ENCODE measurements around the gene CCSER1. TPM values are rescaled to one million over a fixed set of nuclear protein-coding genes. Genes with fewer than 3 reads are reported as not detected.

CCSER1 gene
- total and polyA plus RNA-seq, 10 donors = 1.3 to 30.4 (median 20.4) TPM

DNA sequence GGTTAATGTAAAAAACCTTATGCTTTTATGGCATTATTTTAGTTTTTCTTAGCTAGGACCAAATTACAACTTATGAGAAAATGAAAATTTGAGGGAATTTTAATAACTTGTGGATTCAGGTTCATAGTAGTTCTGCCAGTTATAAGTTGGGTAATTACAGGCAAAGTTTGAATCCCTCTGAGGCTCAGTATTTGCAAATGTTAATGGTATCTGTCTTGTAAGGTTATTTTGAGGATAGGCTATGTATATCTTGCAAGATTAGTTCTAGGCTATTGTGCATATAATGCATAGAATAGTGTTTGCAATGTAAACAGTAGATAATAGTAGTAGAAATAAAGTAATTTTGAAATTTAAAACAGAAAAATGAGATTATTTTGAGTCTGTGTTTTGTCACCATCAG lies 44.7 kb upstream of the CCSER1 start:
- H3K27ac ChIP-seq = no peak overlapping the region
- intact Hi-C loops (cut with DNase I; ENCODE audit: low total_unique reads) = no loop called here
- no peak for DNase-seq
- no peaks in the 10 kb centered on the region for H3K36me3 ChIP-seq
- no peaks in the 10 kb centered on the region for H3K9me3 ChIP-seq
- H3K4me1 ChIP-seq = no peaks in the 10 kb centered on the region
- no peak for TF ChIP-seq POLR2AphosphoS5 (IDR thresholded peaks at IDR 0.05)
- no peak for TF ChIP-seq POLR2A (IDR thresholded peaks at IDR 0.05)
- TF ChIP-seq, protein P1, sequence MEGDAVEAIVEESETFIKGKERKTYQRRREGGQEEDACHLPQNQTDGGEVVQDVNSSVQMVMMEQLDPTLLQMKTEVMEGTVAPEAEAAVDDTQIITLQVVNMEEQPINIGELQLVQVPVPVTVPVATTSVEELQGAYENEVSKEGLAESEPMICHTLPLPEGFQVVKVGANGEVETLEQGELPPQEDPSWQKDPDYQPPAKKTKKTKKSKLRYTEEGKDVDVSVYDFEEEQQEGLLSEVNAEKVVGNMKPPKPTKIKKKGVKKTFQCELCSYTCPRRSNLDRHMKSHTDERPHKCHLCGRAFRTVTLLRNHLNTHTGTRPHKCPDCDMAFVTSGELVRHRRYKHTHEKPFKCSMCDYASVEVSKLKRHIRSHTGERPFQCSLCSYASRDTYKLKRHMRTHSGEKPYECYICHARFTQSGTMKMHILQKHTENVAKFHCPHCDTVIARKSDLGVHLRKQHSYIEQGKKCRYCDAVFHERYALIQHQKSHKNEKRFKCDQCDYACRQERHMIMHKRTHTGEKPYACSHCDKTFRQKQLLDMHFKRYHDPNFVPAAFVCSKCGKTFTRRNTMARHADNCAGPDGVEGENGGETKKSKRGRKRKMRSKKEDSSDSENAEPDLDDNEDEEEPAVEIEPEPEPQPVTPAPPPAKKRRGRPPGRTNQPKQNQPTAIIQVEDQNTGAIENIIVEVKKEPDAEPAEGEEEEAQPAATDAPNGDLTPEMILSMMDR (IDR thresholded peaks at IDR 0.05 in 8 of 11, conservative IDR thresholded peaks at IDR 0.05 in 3 of 11) = no peak
- no peaks in the 10 kb centered on the region for H3K27me3 ChIP-seq (replicated peaks in 1 of 7)
- no peak overlapping the region for H3K4me3 ChIP-seq

DNA sequence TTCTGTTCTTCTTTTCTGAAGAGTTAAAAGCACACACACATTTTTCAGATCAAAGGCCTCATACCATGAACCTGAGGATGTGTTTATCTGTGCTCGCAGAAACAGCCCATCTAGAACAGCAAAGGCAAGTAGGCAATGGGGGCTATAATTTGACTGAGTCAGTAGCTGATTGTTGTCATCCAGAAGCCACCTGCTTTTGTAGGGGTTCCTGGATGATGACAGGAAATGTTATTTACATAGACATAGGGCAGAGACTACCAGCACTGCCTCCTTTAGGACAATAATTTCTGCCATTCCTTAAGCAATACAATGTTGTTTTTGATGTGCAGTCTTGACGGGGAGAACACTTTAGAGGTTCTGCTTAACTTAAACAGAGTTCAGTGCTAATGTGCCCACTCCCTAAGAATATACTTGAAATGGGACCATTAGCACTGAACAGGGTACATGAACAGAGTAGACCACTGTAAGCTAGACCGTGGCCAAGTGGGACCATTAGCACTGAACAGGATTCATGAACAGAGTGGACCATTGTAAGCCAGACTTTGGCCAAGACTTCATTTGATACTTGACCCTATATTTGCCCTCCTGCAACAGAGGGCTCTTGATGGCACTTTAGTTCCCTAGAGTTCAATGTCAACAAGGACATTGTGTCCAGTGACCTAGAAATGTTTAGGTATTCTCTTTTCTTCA lies 42.8 kb upstream of the CCSER1 start:
- no peak overlapping the region for H3K27ac ChIP-seq
- intact Hi-C loops (cut with DNase I; ENCODE audit: low total_unique reads) = no loop called here
- H3K4me3 ChIP-seq = no peak overlapping the region
- DNase-seq = no peak
- TF ChIP-seq, protein P1 (IDR thresholded peaks at IDR 0.05 in 8 of 11, conservative IDR thresholded peaks at IDR 0.05 in 3 of 11) = no peak
- TF ChIP-seq POLR2A (IDR thresholded peaks at IDR 0.05) (no peak), POLR2AphosphoS5 (IDR thresholded peaks at IDR 0.05) (no peak)
- H3K36me3 ChIP-seq = no peaks in the 10 kb centered on the region
- no peaks in the 10 kb centered on the region for H3K4me1 ChIP-seq
- no peaks in the 10 kb centered on the region for H3K9me3 ChIP-seq
- H3K27me3 ChIP-seq (replicated peaks in 1 of 7) = no peaks in the 10 kb centered on the region
- WGBS, 5 donors = 85 to 95% (median 89%) methylated on average over 3 of the region's 3 CpGs

GRCh38 chr4:90084967-90085295 lies 42.3 kb upstream of the CCSER1 start:
- no peaks in the 10 kb centered on the region for H3K4me1 ChIP-seq
- H3K36me3 ChIP-seq = no peaks in the 10 kb centered on the region
- no peak overlapping the region for H3K4me3 ChIP-seq
- no peaks in the 10 kb centered on the region for H3K9me3 ChIP-seq
- H3K27me3 ChIP-seq (replicated peaks in 1 of 7) = no peaks in the 10 kb centered on the region
- intact Hi-C loops (cut with DNase I; ENCODE audit: low total_unique reads) = no loop called here
- no peak overlapping the region for H3K27ac ChIP-seq
- no peak for DNase-seq
- TF ChIP-seq POLR2AphosphoS5 (IDR thresholded peaks at IDR 0.05) (no peak), POLR2A (IDR thresholded peaks at IDR 0.05) (no peak)
- TF ChIP-seq, protein P1 (IDR thresholded peaks at IDR 0.05 in 8 of 11, conservative IDR thresholded peaks at IDR 0.05 in 3 of 11) = no peak
- WGBS, 5 donors = 75 to 94% (median 79%) methylated on average over 5 of the region's 5 CpGs

DNA sequence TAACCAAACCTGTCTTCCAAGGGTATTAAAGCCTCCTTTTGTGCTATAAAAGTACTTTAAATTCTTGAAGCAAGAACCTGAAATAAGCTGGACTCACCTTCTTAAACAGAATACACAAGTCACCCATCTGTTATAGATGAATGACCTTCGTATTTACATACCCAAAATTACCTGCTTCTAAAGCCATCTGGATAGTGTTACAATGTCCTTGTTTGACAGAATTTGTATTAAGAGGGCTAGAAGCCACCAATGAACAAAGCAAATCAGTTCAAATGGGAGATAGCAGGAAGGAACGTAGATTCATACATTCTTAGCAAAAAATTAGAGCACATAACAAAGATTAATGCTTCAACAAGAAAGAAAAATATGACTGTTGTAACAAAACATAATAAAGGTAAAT lies 33.7 kb upstream of the CCSER1 start:
- Histone ChIP-seq H3K27me3 (replicated peaks in 1 of 7) (no peaks in the 10 kb centered on the region), H3K4me1 (no peaks in the 10 kb centered on the region), H3K27ac (no peak overlapping the region), H3K36me3 (no peaks in the 10 kb centered on the region), H3K4me3 (no peak overlapping the region), H3K9me3 (no peaks in the 10 kb centered on the region)
- 59 to 81% (median 77%) methylated on average over 2 of the region's 2 CpGs for WGBS, 5 donors
- intact Hi-C loops (cut with DNase I; ENCODE audit: low total_unique reads) = no loop called here
- no peak for DNase-seq
- TF ChIP-seq, protein P1 (IDR thresholded peaks at IDR 0.05 in 8 of 11, conservative IDR thresholded peaks at IDR 0.05 in 3 of 11) = no peak
- TF ChIP-seq POLR2AphosphoS5 (IDR thresholded peaks at IDR 0.05) (no peak), POLR2A (IDR thresholded peaks at IDR 0.05) (no peak)
